ENCODE measurements around the gene ANKRD13C.

Gene ANKRD13C

GRCh38 chr1:70220015-70220414 is 134.5 kb downstream of the ANKRD13C start:
- no peak for DNase-seq (ENCODE audit: low spot score)

DNA sequence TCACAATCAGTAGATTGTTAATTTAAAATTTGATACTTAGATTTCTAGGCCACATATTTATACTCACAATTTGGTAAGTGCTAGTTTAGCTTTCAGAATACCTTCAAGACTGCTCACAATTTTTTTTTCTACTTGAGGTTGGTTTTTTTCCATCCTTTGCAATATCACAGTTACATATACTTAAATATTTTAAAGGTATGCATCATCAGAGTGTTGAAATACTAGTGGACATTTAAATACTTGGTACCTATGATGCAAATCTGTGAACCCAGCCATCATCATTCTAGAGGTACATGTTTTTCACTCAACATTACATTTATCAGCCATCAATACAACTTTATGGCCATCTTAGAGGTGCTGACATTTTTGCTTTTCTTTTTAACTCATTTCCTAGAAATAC is 143.0 kb downstream of the ANKRD13C start:
- DNase-seq (ENCODE audit: low spot score): no peak

- DNase-seq (ENCODE audit: low spot score): no peak
Measured at GRCh38 chr1:70210820-70211219, 143.7 kb downstream of the ANKRD13C start.
